GM12891 (cell line): ENCODE measurements around the gene ZNF749. TPM values are rescaled to one million over a fixed set of nuclear protein-coding genes. Genes with fewer than 3 reads are reported as not detected.

Source experiments
- DNase-seq: peaks from one replicate; pipeline ENCODE4 v3.0.0; 2011; ENCODE audit warnings: low spot score; ENCODE audit not compliant: insufficient read length
- FAIRE-seq: peaks from 2 replicates; lab custom pipeline; 2011; peaks lifted over from hg19 to GRCh38; lab: Jason Lieb, UNC
- PAX5 ChIP-seq: IDR thresholded peaks from 2 replicates; pipeline ENCODE4 v1.6.1; 2011; ENCODE audit warnings: low read length, moderate library complexity, mild to moderate bottlenecking; ENCODE audit not compliant: insufficient read depth, severe bottlenecking
- POLR2A ChIP-seq: IDR thresholded peaks from 2 replicates; pipeline ENCODE4 v1.6.1; 2011; ENCODE audit warnings: low read depth, low read length, control low read depth
- POLR2AphosphoS5 ChIP-seq: IDR thresholded peaks from 2 replicates; pipeline ENCODE4 v1.6.1; 2011; ENCODE audit warnings: low read depth, low read length, control low read depth
- POU2F2 ChIP-seq: IDR thresholded peaks from 2 replicates; pipeline ENCODE4 v1.6.1; 2011; ENCODE audit warnings: low read depth, mild to moderate bottlenecking, control low read depth, low read length, moderate library complexity
- SPI1 ChIP-seq: IDR thresholded peaks from 2 replicates; pipeline ENCODE4 v1.6.1; 2011; ENCODE audit warnings: low read depth, low read length, control low read depth
- TAF1 ChIP-seq: IDR thresholded peaks from 2 replicates; pipeline ENCODE4 v1.6.1; 2011; ENCODE audit warnings: low read depth, low read length, control low read depth
- polyA plus RNA-seq: library from polyadenylated mRNA; unstranded; fragments of >200 nt; gene quantifications from one replicate; pipeline ENCODE4 v1.2.1, GENCODE V29; 2012; ENCODE audit warnings: low read depth, missing spikeins, inconsistent platforms; ENCODE audit not compliant: missing spikeins

The ZNF749 gene
- polyA plus RNA-seq = 8.9 TPM

DNA sequence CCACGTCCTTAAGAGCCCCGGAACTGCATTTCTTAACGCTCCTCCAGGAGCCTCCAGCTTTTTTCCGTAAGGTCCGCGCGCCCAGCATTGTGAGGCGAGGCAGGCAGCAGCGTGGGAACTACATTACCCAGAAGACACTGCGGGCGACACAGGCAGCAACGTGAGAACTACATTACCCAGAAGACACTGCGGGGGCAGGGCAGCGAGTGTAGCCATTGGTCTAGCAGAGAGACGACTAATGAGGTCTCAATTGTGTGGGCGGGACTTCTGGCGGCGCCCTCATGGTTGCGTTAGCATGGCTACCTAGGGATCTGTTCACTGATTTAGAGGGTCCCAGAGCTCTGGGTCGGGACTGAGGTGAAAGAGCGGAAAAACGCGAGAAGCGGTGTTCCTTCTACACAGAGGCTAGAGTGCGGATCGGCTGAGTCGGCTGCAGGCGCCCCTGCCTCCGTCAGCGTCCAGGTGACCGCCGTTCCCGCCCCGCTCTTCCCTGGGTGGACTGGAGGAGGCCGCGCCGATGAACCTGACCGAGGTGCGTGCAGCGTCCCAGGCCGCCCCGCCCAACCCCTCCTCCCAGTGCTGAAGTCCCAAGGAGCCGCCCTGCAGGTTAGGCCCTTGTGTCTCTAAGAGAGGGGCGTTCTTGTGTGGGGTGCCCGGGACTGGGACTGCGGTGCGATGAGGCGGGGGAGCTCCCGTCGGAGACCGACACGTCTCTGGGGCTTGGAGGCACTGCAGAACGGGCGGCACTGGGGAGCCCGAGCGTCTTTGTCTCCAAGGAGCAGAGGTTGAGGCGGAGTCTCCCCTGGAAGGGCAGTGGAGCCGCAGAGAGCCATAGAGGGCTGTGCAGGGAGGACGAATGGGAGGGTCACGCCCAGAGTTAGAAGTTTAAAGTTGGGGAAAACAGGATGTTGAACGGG, at the start of gene ZNF749:
TSS of gene ZNF749 (plus strand) at position 264 of the 917 bp plus-strand sequence. CDS start at position 518, 254 bp downstream.
- DNase-seq (peak; percentile 89), FAIRE-seq (peak; percentile 99)
- TF ChIP-seq TAF1 (peak; percentile 65; the same call in 1 of the 2 replicates), PAX5 (no peak), POLR2AphosphoS5 (no peak), POU2F2 (peak; percentile 48), SPI1 (no peak), POLR2A (peak; percentile 50; the same call in 1 of the 2 replicates)

DNA sequence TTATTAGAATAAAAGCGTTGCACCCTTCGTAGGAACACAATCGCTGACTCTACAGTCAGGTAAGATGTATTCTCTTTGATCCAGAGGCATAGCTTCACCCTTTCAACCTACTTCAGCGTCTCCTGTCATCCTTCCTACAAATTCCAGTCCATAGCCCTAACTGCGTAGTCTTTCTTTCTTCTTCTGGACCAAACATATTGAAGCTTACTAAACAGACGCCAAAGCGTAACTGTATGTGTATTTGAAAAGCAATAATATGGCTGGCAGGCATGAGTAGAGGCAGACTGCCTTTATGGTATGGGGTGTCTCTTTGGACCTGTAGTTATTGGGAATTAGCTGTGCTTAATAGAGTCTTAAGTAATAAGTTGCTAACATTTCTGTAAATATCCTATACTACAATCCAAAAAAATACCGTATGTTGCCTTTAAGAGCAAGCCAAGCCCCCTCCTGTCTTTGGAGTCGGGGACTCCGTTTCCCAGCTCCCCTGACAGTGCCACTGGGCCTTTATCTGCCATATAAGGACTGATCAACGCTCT, 45.9 kb upstream of the ZNF749 start:
- FAIRE-seq = no peak
- no peak for DNase-seq
- TF ChIP-seq TAF1 = no peak
- no peak for TF ChIP-seq PAX5

DNA sequence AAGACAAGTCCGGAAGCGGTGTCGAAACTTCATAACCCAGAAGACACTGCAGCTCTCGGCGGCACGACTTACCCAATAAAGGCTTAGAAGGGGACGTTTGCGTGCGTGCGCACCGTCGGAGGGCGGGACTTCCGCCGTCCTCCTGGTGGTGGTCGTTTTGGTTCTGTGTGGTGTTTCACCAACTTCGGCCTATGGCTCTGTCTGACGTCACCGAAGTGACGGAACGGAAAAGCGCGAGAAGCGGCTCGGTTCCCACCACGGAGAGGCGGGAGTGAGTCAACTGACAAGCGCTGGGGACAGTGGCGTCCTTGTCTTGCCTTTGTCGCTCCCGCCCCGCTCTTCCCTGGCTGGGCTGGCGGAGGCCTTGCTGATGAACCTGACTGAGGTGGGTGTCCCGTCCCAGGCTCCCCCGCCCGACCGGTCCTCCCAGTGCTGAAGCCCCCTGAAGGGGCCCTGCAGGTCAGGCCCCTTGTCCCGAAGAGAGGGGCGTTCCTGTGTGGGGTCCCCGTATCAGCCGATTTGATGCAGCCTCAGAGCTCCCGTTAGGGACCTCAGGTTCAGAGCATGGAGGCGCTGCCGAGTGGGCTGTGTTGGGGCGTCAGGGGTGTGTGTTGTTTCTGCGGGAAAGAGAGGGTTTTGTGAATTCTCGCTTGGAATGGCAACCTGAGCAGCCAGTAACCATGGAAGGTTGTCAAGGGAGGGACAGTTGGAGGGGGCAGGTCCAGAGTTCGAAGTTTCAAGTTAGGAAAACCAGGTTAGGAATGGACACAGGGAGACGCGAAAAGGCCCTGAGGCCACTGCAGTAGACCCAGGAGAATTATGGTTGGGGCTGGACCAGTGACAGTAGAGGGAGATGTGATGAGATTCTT, 45.2 kb upstream of the ZNF749 start, which contains the start of gene ZNF548:
TSS of gene ZNF548 (plus strand) at position 125 of the 869 bp plus-strand sequence. CDS start at position 371, 246 bp downstream.
- FAIRE-seq (peak; percentile 99), DNase-seq (peak; percentile 73)
- TF ChIP-seq TAF1 = peak; percentile 50; the same call in 1 of the 2 replicates
- TF ChIP-seq SPI1 = no peak
- TF ChIP-seq POLR2AphosphoS5 = 0 out of 2 replicates have a peak, but pooled peaks have one; percentile 51
- TF ChIP-seq POU2F2 = no peak

DNA sequence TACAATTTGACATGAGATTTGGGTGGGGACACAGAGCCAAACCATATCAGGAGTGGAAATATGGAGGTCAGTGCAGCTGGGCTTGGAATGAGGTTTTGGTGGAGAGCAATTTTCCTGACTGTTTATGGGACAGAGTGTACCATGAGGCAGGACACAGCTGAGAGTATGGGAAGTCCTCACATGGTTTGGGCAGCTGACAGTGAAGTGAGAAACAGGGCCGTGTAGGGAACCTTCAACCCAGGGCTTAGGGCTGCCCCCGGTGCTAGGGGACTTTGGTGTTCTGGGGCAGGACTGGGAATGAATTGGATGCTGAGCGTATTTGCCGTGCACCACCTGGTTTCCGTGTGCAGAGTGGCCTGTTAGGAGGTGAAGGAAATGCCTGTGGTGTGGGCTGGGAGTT, 39.4 kb upstream of the ZNF749 start:
- no peak for FAIRE-seq
- TF ChIP-seq TAF1 = no peak
- no peak for TF ChIP-seq SPI1
- no peak for TF ChIP-seq POLR2A
- TF ChIP-seq PAX5 = no peak
- TF ChIP-seq POU2F2 = no peak
- TF ChIP-seq POLR2AphosphoS5 = no peak

GRCh38 chr19:57398868-57399267, 36.3 kb upstream of the ZNF749 start:
- FAIRE-seq (no peak), DNase-seq (no peak)
- no peak for TF ChIP-seq PAX5
- TF ChIP-seq POU2F2 = no peak
- TF ChIP-seq POLR2A = no peak
- no peak for TF ChIP-seq TAF1
- TF ChIP-seq POLR2AphosphoS5 = no peak
- no peak for TF ChIP-seq SPI1

More for the DNA sequence above, 39.4 kb upstream of the ZNF749 start:
- DNase-seq = no peak

- DNase-seq (no peak), FAIRE-seq (no peak)
- TF ChIP-seq SPI1 = no peak
- no peak for TF ChIP-seq TAF1
These were observed 31.2 kb upstream of the ZNF749 start for GRCh38 chr19:57403737-57404563.

DNA sequence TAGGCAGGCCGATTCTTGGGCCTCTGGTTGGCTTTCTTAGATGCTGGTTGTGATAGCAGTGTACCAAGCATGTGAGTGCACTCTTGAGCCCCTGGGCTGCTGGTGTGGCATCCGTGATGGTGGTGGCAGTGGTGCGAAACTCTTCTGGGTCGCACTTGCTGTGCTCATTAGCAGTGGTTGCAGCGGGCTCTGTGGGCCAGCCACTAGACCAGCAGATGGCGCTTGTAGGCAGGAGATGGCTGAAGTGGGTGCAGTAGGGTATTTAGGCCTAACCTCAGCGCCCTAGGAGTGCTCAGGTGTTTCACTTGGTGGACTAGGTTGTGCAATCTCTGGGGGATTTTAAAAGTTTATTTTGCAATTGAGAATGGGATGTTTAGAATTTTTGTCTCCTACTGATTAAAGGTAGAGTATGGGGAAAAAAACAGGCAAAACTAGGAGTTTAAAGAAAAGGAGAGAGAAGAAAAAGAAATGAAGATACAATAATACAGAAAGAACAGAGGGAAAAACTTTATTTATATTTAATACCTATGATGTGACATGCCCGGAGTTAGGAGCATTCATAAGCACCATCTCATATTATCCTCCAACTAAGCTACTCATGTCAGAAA, 28.5 kb upstream of the ZNF749 start:
- TF ChIP-seq POU2F2 = no peak
- TF ChIP-seq TAF1 = no peak
- TF ChIP-seq POLR2A = no peak
- TF ChIP-seq PAX5 = no peak
- no peak for TF ChIP-seq POLR2AphosphoS5
- no peak for TF ChIP-seq SPI1
- FAIRE-seq = peak; percentile 77
- peak; percentile 64 for DNase-seq

- TF ChIP-seq SPI1 = no peak
- TF ChIP-seq PAX5 = no peak
- TF ChIP-seq POLR2A = peak; percentile 61; the same call in 1 of the 2 replicates
- TF ChIP-seq POU2F2 = no peak
- TF ChIP-seq TAF1 = peak; percentile 69; the same call in 1 of the 2 replicates
- TF ChIP-seq POLR2AphosphoS5 = peak; percentile 54; the same call in 1 of the 2 replicates
- DNase-seq (peak; percentile 88), FAIRE-seq (peak; percentile 99)
These were observed 24.1 kb upstream of the ZNF749 start, which contains the start of gene ZNF17 for GRCh38 chr19:57410877-57411671. TSS of gene ZNF17 (plus strand) at chr19:57411161. CDS start at chr19:57413616, 2,455 bp downstream.
